ENCODE data around the gene LRRC3.

DNA sequence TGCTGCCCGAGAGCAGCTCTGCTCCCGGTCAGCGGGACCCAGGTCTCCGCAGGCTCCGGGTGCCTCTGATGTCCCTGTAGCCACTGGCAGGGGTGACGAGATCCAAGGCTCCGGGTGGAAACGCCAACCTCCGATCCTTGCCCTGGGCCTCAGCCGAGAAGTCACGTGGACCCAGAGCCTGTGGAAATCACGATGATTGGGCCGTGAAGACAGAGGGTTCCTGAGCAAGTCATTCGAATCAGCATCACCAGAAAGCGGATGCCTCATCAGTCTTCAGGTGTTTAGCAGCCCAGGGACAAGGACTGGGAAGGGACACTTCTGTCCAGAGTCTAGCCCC lies 12.5 kb downstream of the LRRC3 start:
- TF ChIP-seq MYC (IDR thresholded peaks at IDR 0.05; ENCODE audit: low read depth, low read length) = no peak
- TF ChIP-seq, protein P1, sequence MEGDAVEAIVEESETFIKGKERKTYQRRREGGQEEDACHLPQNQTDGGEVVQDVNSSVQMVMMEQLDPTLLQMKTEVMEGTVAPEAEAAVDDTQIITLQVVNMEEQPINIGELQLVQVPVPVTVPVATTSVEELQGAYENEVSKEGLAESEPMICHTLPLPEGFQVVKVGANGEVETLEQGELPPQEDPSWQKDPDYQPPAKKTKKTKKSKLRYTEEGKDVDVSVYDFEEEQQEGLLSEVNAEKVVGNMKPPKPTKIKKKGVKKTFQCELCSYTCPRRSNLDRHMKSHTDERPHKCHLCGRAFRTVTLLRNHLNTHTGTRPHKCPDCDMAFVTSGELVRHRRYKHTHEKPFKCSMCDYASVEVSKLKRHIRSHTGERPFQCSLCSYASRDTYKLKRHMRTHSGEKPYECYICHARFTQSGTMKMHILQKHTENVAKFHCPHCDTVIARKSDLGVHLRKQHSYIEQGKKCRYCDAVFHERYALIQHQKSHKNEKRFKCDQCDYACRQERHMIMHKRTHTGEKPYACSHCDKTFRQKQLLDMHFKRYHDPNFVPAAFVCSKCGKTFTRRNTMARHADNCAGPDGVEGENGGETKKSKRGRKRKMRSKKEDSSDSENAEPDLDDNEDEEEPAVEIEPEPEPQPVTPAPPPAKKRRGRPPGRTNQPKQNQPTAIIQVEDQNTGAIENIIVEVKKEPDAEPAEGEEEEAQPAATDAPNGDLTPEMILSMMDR (IDR thresholded peaks at IDR 0.05; ENCODE audit: extremely low read depth in 1 of 2, insufficient read depth in 1 of 2, low read depth in 1 of 2, low read length in 2 of 2) = no peak
- TF ChIP-seq EZH2 (IDR thresholded peaks at IDR 0.05; ENCODE audit: borderline replicate concordance, low read depth, low read length, severe bottlenecking) = no peak
- TF ChIP-seq POLR2A (IDR thresholded peaks at IDR 0.05; ENCODE audit: low read depth, low read length) = no peak
- TF ChIP-seq, protein P2, sequence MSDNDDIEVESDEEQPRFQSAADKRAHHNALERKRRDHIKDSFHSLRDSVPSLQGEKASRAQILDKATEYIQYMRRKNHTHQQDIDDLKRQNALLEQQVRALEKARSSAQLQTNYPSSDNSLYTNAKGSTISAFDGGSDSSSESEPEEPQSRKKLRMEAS (IDR thresholded peaks at IDR 0.05; ENCODE audit: insufficient read depth, insufficient read length) = no peak
- no peak for TF ChIP-seq POLR2AphosphoS5 (IDR thresholded peaks at IDR 0.05; ENCODE audit: insufficient read depth, low read depth, low read length)

All from endothelial cell of umbilical vein (primary cell).